IPS-18a (cell line): ENCODE measurements around the gene GAA.

ENCODE experiments used
- H3K27ac ChIP-seq: one replicate; pipeline ENCODE4 v1.5.1; 2013; ENCODE audit warnings: low read length
- H3K27me3 ChIP-seq: one replicate; pipeline ENCODE4 v1.6.1; 2013; ENCODE audit warnings: mild to moderate bottlenecking, low read length; ENCODE audit not compliant: control insufficient read depth, insufficient read depth
- H3K36me3 ChIP-seq: one replicate; pipeline ENCODE4 v1.6.1; 2013; ENCODE audit warnings: low read depth, low read length; ENCODE audit not compliant: control insufficient read depth
- H3K4me1 ChIP-seq: one replicate; pipeline ENCODE4 v1.6.1; 2013; ENCODE audit warnings: low read depth, low read length; ENCODE audit not compliant: control insufficient read depth
- H3K4me3 ChIP-seq: one replicate; pipeline ENCODE4 v1.5.1; 2013; ENCODE audit warnings: low read length
- H3K9ac ChIP-seq: one replicate; pipeline ENCODE4 v1.6.1; 2013; ENCODE audit warnings: mild to moderate bottlenecking, low read length, moderate library complexity
- H3K9me3 ChIP-seq: one replicate; pipeline ENCODE4 v1.6.1; 2013; ENCODE audit warnings: low read depth, low read length; ENCODE audit not compliant: control insufficient read depth

Gene GAA

DNA sequence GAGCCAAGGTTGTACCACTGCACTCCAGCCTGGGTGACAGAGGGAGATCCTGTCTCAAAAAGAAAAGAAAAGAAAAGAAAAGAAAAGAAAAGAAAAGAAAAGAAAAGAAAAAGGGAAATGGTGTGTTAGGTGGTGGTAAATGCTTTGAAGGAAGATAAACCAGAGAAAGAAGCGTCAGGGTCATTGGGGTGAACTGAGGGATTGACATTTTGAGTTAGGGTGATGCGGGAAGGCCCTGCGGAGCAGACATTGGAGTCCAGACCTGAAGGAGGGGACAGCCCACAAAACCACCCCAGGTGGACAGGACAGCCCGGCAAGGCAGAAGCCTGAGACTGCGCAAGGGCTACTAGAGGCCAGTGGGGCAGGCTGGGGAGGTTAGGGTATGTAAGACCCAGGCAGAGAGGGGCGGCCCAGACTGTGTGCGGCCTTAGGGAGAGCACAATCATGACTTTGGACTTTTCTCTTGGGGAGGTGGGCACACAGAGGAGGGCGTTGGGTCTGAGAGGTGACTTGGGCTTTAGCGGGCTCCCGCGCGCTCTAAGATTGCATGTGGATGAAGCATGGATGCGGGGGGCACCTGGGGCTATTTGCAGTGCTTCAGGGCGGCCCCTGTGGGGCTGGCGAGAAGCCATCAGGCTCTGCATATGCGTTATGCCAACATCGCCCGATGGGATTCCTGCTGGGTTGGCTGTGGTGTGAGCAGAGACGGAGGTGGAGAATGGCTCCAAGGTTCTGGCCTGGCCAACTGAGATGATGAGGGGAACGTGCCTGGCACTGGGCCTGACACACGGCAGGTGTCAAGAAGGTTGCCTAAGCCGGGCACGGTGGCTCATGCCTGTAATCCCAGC lies 3.3 kb upstream of the GAA start:
- Histone ChIP-seq H3K9ac (no peak overlapping the region), H3K27ac (no peak overlapping the region), H3K27me3 (peaks cover 10% of the 10 kb centered on the region), H3K36me3 (no peaks in the 10 kb centered on the region), H3K9me3 (no peaks in the 10 kb centered on the region), H3K4me3 (no peak overlapping the region), H3K4me1 (peaks cover 3% of the 10 kb centered on the region)

DNA sequence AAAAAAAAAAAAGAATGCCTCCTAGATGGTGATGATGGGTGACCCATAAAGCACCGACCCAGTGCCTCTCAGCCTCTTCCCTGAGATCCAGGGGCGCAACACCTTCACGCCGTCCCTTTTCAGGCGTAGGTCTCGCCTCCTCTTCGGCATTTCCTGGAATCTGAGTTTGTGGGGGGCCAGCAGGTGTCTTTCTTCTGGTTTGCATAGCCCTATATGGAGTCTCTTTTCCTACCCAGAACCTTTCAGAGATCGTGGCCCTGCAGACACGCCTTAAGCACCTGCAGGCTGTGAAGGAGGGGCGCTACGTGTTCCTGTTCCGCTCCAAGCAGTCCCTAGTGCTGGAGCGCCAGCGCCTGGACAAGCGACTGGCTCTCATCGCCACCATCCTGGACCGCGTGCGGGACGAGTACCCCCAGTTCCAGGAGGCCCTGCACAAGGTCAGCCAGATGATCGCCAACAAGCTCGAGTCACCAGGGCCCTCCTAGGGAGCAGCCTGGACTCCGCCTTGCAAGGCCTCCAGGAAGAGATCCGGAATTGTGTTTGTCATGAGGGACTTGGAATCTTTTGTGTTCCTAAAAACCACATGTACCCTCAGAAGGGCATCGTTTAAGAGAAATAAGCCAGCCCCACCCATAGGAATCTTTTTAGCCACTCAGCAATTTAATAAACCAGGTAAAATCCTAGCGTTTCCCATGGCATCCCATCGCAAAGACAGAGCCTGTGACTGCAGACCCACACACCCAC lies 1.9 kb upstream of the GAA start:
- H3K9ac ChIP-seq, result no peak overlapping the region
- peaks cover 3% of the 10 kb centered on the region for H3K4me1 ChIP-seq
- H3K4me3 ChIP-seq, result no peak overlapping the region
- no peak overlapping the region for H3K27ac ChIP-seq
- no peaks in the 10 kb centered on the region for H3K9me3 ChIP-seq
- no peaks in the 10 kb centered on the region for H3K36me3 ChIP-seq
- H3K27me3 ChIP-seq, result peaks cover 10% of the 10 kb centered on the region

DNA sequence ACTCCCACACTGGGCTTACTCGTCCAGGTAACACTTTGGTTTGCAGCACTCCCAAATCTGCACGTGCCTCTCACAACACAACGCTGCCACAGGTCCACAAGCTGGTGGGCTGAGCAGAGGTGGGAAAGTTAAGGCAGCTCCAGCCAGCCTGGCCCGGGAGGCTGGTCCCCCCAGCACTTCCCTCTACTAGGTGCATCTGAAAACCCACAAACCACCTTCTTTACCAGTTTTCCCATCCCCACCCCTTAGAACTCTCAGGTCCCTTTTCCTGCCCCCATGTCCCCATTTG lies 1.4 kb upstream of the GAA start:
- Histone ChIP-seq H3K27ac (no peak overlapping the region), H3K4me3 (no peak overlapping the region)

DNA sequence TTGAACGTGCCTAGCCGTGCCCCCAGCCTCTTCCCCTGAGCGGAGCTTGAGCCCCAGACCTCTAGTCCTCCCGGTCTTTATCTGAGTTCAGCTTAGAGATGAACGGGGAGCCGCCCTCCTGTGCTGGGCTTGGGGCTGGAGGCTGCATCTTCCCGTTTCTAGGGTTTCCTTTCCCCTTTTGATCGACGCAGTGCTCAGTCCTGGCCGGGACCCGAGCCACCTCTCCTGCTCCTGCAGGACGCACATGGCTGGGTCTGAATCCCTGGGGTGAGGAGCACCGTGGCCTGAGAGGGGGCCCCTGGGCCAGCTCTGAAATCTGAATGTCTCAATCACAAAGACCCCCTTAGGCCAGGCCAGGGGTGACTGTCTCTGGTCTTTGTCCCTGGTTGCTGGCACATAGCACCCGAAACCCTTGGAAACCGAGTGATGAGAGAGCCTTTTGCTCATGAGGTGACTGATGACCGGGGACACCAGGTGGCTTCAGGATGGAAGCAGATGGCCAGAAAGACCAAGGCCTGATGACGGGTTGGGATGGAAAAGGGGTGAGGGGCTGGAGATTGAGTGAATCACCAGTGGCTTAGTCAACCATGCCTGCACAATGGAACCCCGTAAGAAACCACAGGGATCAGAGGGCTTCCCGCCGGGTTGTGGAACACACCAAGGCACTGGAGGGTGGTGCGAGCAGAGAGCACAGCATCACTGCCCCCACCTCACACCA lies 724 bp downstream of the GAA start:
- Histone ChIP-seq H3K4me1 (peaks cover 3% of the 10 kb centered on the region), H3K9ac (peak overlapping the region; percentile 58), H3K4me3 (peak overlapping the region; percentile 86), H3K27me3 (peaks cover 10% of the 10 kb centered on the region), H3K27ac (no peak overlapping the region), H3K36me3 (no peaks in the 10 kb centered on the region), H3K9me3 (no peaks in the 10 kb centered on the region)

More for the DNA sequence above, 1.4 kb upstream of the GAA start:
- Histone ChIP-seq H3K36me3 (no peaks in the 10 kb centered on the region), H3K27me3 (peaks cover 10% of the 10 kb centered on the region), H3K4me1 (peaks cover 3% of the 10 kb centered on the region), H3K9ac (no peak overlapping the region), H3K9me3 (no peaks in the 10 kb centered on the region)

DNA sequence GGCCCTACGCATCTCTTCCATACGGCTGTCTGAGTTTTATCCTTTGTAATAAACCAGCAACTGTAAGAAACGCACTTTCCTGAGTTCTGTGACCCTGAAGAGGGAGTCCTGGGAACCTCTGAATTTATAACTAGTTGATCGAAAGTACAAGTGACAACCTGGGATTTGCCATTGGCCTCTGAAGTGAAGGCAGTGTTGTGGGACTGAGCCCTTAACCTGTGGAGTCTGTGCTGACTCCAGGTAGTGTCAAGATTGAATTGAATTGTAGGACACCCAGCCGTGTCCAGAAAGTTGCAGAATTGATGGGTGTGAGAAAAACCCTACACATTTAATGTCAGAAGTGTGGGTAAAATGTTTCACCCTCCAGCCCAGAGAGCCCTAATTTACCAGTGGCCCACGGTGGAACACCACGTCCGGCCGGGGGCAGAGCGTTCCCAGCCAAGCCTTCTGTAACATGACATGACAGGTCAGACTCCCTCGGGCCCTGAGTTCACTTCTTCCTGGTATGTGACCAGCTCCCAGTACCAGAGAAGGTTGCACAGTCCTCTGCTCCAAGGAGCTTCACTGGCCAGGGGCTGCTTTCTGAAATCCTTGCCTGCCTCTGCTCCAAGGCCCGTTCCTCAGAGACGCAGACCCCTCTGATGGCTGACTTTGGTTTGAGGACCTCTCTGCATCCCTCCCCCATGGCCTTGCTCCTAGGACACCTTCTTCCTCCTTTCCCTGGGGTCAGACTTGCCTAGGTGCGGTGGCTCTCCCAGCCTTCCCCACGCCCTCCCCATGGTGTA lies 1.5 kb downstream of the GAA start:
- H3K4me1 ChIP-seq, result peaks cover 3% of the 10 kb centered on the region
- H3K27ac ChIP-seq, result no peak overlapping the region

DNA sequence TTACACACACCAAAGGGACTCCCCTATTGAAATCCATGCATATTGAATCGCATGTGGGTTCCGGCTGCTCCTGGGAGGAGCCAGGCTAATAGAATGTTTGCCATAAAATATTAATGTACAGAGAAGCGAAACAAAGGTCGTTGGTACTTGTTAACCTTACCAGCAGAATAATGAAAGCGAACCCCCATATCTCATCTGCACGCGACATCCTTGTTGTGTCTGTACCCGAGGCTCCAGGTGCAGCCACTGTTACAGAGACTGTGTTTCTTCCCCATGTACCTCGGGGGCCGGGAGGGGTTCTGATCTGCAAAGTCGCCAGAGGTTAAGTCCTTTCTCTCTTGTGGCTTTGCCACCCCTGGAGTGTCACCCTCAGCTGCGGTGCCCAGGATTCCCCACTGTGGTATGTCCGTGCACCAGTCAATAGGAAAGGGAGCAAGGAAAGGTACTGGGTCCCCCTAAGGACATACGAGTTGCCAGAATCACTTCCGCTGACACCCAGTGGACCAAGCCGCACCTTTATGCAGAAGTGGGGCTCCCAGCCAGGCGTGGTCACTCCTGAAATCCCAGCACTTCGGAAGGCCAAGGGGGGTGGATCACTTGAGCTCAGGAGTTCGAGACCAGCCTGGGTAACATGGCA lies 2.2 kb downstream of the GAA start:
- Histone ChIP-seq H3K36me3 (no peaks in the 10 kb centered on the region), H3K4me1 (peaks cover 3% of the 10 kb centered on the region), H3K4me3 (no peak overlapping the region), H3K27ac (no peak overlapping the region), H3K9me3 (no peaks in the 10 kb centered on the region), H3K27me3 (peaks cover 10% of the 10 kb centered on the region), H3K9ac (no peak overlapping the region)

More for the DNA sequence above, 1.5 kb downstream of the GAA start:
- Histone ChIP-seq H3K4me3 (peak overlapping the region; percentile 86), H3K27me3 (peaks cover 10% of the 10 kb centered on the region), H3K9me3 (no peaks in the 10 kb centered on the region), H3K9ac (peak overlapping the region; percentile 58), H3K36me3 (no peaks in the 10 kb centered on the region)

DNA sequence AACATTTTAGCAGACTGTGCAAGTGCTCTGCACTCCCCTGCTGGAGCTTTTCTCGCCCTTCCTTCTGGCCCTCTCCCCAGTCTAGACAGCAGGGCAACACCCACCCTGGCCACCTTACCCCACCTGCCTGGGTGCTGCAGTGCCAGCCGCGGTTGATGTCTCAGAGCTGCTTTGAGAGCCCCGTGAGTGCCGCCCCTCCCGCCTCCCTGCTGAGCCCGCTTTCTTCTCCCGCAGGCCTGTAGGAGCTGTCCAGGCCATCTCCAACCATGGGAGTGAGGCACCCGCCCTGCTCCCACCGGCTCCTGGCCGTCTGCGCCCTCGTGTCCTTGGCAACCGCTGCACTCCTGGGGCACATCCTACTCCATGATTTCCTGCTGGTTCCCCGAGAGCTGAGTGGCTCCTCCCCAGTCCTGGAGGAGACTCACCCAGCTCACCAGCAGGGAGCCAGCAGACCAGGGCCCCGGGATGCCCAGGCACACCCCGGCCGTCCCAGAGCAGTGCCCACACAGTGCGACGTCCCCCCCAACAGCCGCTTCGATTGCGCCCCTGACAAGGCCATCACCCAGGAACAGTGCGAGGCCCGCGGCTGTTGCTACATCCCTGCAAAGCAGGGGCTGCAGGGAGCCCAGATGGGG lies 3.1 kb downstream of the GAA start:
- no peak overlapping the region for H3K9ac ChIP-seq
- no peaks in the 10 kb centered on the region for H3K36me3 ChIP-seq
- peaks cover 10% of the 10 kb centered on the region for H3K27me3 ChIP-seq
- no peak overlapping the region for H3K27ac ChIP-seq
- no peaks in the 10 kb centered on the region for H3K9me3 ChIP-seq
- H3K4me3 ChIP-seq, result no peak overlapping the region
- peaks cover 3% of the 10 kb centered on the region for H3K4me1 ChIP-seq

DNA sequence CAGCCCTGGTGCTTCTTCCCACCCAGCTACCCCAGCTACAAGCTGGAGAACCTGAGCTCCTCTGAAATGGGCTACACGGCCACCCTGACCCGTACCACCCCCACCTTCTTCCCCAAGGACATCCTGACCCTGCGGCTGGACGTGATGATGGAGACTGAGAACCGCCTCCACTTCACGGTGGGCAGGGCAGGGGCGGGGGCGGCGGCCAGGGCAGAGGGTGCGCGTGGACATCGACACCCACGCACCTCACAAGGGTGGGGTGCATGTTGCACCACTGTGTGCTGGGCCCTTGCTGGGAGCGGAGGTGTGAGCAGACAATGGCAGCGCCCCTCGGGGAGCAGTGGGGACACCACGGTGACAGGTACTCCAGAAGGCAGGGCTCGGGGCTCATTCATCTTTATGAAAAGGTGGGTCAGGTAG lies 3.6 kb downstream of the GAA start:
- Histone ChIP-seq H3K4me1 (peaks cover 3% of the 10 kb centered on the region), H3K27ac (no peak overlapping the region), H3K27me3 (peaks cover 10% of the 10 kb centered on the region), H3K9me3 (no peaks in the 10 kb centered on the region), H3K36me3 (no peaks in the 10 kb centered on the region), H3K9ac (no peak overlapping the region), H3K4me3 (no peak overlapping the region)

DNA sequence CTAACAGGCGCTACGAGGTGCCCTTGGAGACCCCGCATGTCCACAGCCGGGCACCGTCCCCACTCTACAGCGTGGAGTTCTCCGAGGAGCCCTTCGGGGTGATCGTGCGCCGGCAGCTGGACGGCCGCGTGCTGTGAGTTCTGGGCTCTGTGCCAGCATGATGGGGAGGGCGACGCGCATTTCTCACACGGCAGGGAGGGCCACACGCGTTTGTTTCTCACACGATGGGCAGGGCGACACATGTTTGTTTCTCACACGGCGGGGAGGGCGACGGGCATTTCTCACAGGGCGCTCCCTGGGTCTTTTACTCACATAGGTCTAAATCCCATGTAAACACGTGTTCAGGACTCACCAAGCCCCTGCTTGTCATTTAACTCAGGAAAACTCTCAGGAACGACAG lies 4.4 kb downstream of the GAA start:
- H3K27me3 ChIP-seq, result peaks cover 2% of the 10 kb centered on the region
- H3K9ac ChIP-seq, result no peak overlapping the region
- no peaks in the 10 kb centered on the region for H3K36me3 ChIP-seq
- no peak overlapping the region for H3K4me3 ChIP-seq
- peaks cover 2% of the 10 kb centered on the region for H3K4me1 ChIP-seq
- H3K27ac ChIP-seq, result no peak overlapping the region
- H3K9me3 ChIP-seq, result no peaks in the 10 kb centered on the region

DNA sequence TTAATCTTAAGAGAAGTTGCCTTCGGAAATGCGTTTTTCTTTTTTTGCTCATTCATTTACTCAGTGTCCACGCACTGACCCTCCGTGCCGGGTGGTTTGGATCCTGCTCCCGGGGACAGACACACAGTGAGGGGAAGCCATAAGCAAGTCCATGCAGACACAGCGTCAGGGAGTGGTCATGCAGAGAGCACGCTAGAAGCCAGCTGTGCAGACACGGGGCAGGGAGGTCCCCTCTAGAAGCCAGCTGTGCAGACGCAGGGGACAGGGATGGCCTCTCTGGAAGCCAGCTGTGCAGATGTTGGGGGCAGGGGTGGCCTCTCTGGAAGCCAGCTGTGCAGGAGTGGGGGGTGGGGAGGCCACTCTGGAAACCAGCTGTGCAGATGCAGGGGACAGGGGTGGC lies 4.8 kb downstream of the GAA start:
- Histone ChIP-seq H3K4me3 (no peak overlapping the region), H3K9me3 (no peaks in the 10 kb centered on the region), H3K9ac (no peak overlapping the region), H3K27me3 (no peaks in the 10 kb centered on the region), H3K36me3 (no peaks in the 10 kb centered on the region), H3K4me1 (no peaks in the 10 kb centered on the region), H3K27ac (no peak overlapping the region)
